A673 (cell line): Measurements from ENCODE around the gene GRPR.

ENCODE experiments used
- EZH2 ChIP-seq: fragments of 200-600 bp; sonication (generic); IDR thresholded peaks from 2 replicates; pipeline ENCODE4 v1.6.1; 2017; ENCODE audit warnings: borderline replicate concordance, low read depth, mild to moderate bottlenecking, mixed read lengths, antibody characterized with exemption, low read length; ENCODE audit not compliant: poor library complexity, severe bottlenecking
- TF ChIP-seq, protein P1 (sequence below): fragments of 300-800, 200-600 bp; sonication (generic); conservative IDR thresholded peaks from 2 replicates; pipeline ENCODE4 v1.5.1; 2017; ENCODE audit warnings: low read depth, mild to moderate bottlenecking, antibody characterized with exemption, low read length, moderate library complexity, mixed read lengths

DNA sequence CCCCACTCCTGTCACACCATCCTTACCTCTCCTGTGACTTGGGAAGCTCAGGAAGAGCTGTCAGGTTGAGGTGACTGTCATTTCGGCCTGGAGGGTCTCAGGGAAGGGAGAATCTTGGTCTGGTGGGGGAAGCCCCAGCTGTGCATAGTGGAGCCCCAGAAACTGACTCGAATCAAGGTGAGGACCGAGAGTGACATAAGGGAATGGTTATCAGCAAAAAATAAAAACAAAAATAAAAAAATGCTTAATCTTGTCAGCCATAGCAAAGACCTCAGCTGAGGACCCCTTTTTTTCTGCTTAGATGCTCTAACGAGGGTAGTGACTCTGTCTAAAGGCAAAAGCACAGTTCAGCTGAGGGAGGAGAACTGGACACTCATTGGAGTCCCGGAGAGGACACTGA, 43.8 kb downstream of the GRPR start, which contains the start of gene MAGEB17:
- TF ChIP-seq, protein P1, sequence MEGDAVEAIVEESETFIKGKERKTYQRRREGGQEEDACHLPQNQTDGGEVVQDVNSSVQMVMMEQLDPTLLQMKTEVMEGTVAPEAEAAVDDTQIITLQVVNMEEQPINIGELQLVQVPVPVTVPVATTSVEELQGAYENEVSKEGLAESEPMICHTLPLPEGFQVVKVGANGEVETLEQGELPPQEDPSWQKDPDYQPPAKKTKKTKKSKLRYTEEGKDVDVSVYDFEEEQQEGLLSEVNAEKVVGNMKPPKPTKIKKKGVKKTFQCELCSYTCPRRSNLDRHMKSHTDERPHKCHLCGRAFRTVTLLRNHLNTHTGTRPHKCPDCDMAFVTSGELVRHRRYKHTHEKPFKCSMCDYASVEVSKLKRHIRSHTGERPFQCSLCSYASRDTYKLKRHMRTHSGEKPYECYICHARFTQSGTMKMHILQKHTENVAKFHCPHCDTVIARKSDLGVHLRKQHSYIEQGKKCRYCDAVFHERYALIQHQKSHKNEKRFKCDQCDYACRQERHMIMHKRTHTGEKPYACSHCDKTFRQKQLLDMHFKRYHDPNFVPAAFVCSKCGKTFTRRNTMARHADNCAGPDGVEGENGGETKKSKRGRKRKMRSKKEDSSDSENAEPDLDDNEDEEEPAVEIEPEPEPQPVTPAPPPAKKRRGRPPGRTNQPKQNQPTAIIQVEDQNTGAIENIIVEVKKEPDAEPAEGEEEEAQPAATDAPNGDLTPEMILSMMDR: no peak
- TF ChIP-seq EZH2: no peak
